Trophoblast cell (in vitro differentiated cells and primary cell): ENCODE measurements around the gene PTPRT.
"Not testable (repeated sequence)": the region's sequence is repeated elsewhere in the genome, so short reads cannot be mapped to it uniquely, and the experiment has no call there.

ENCODE experiments used
- DNase-seq, 2 donors: peaks; one replicate each; pipeline ENCODE4 v3.0.0-alpha.2; 2016
- H2AFZ ChIP-seq: 2 replicates; pipeline ENCODE4 v1.6.1; 2013; ENCODE audit warnings: low read length, moderate library complexity, mild to moderate bottlenecking; ENCODE audit not compliant: insufficient read depth, poor library complexity
- H2AK5ac ChIP-seq: 2 replicates; pipeline ENCODE4 v1.6.1; 2013; ENCODE audit warnings: mild to moderate bottlenecking, low read length
- H2BK120ac ChIP-seq: 2 replicates; pipeline ENCODE4 v1.6.1; 2013; ENCODE audit warnings: low read length, mild to moderate bottlenecking, moderate library complexity; ENCODE audit not compliant: insufficient read depth, poor library complexity
- H2BK12ac ChIP-seq: 2 replicates; pipeline ENCODE4 v1.6.1; 2013; ENCODE audit warnings: mild to moderate bottlenecking, low read length, moderate library complexity
- H2BK5ac ChIP-seq: 2 replicates; pipeline ENCODE4 v1.6.1; 2013; ENCODE audit warnings: low read length, low read depth, moderate library complexity, mild to moderate bottlenecking; ENCODE audit not compliant: poor library complexity
- H3K14ac ChIP-seq: 2 replicates; pipeline ENCODE4 v1.6.1; 2013; ENCODE audit warnings: mild to moderate bottlenecking, low read length
- H3K18ac ChIP-seq: 2 replicates; pipeline ENCODE4 v1.6.1; 2013; ENCODE audit warnings: mild to moderate bottlenecking, low read length
- H3K23ac ChIP-seq: 2 replicates; pipeline ENCODE4 v1.6.1; 2013; ENCODE audit warnings: low read length
- H3K27ac ChIP-seq: 2 replicates; pipeline ENCODE4 v1.5.1; 2013; ENCODE audit warnings: low read depth, mild to moderate bottlenecking, inconsistent platforms, low read length, moderate library complexity
- H3K27me3 ChIP-seq: 2 replicates; pipeline ENCODE4 v1.6.1; 2013; ENCODE audit warnings: inconsistent platforms, mild to moderate bottlenecking, low read length, moderate library complexity; ENCODE audit not compliant: insufficient read depth
- H3K36me3 ChIP-seq, 2 experiments: 1 replicate in 1 of 2; 2 replicates in 1 of 2; pipeline ENCODE4 v1.6.1; 2013; ENCODE audit warnings: low read length in 2 of 2, mild to moderate bottlenecking in 2 of 2, moderate library complexity in 1 of 2; ENCODE audit not compliant: insufficient read depth in 2 of 2, control insufficient read depth in 1 of 2
- H3K4ac ChIP-seq: 2 replicates; pipeline ENCODE4 v1.6.1; 2013; ENCODE audit warnings: low read depth, mild to moderate bottlenecking, low read length, moderate library complexity
- H3K4me1 ChIP-seq, 2 experiments: 1 replicate in 1 of 2; 2 replicates in 1 of 2; pipeline ENCODE4 v1.6.1; 2013; ENCODE audit warnings: low read length in 2 of 2, mild to moderate bottlenecking in 2 of 2, moderate library complexity in 1 of 2; ENCODE audit not compliant: insufficient read depth in 2 of 2, control insufficient read depth in 1 of 2
- H3K4me2 ChIP-seq: 2 replicates; pipeline ENCODE4 v1.6.1; 2013; ENCODE audit warnings: inconsistent platforms, mild to moderate bottlenecking, low read length, moderate library complexity
- H3K4me3 ChIP-seq: 2 replicates; pipeline ENCODE4 v1.5.1; 2013; ENCODE audit warnings: mild to moderate bottlenecking, low read depth, low read length, inconsistent platforms
- H3K79me1 ChIP-seq: one replicate; pipeline ENCODE4 v1.6.1; 2013; ENCODE audit warnings: low read length
- H3K79me2 ChIP-seq: 2 replicates; pipeline ENCODE4 v1.6.1; 2013; ENCODE audit warnings: low read length, mild to moderate bottlenecking; ENCODE audit not compliant: control insufficient read depth, insufficient read depth, poor library complexity
- H3K9ac ChIP-seq: 2 replicates; pipeline ENCODE4 v1.6.1; 2013; ENCODE audit warnings: mild to moderate bottlenecking, low read length
- H3K9me3 ChIP-seq: 2 replicates; pipeline ENCODE4 v1.6.1; 2013; ENCODE audit warnings: low read depth, mild to moderate bottlenecking, control low read depth, inconsistent platforms, low read length; ENCODE audit not compliant: insufficient read depth
- H4K12ac ChIP-seq: 2 replicates; pipeline ENCODE4 v1.6.1; 2013; ENCODE audit warnings: low read depth, mild to moderate bottlenecking, low read length, moderate library complexity
- H4K8ac ChIP-seq: 2 replicates; pipeline ENCODE4 v1.6.1; 2013; ENCODE audit warnings: low read depth, mild to moderate bottlenecking, low read length, moderate library complexity
- H4K91ac ChIP-seq: one replicate; pipeline ENCODE4 v1.6.1; 2013; ENCODE audit warnings: low read depth, mild to moderate bottlenecking, low read length, moderate library complexity
- WGBS: extraction: QIAGEN DNeasy Blood & Tissue Kit; methylation state at CpG from one replicate; pipeline ENCODE4 v1.1.7; 2013; ENCODE audit warnings: missing lambda C conversion rate; ENCODE audit not compliant: insufficient read length, insufficient coverage; ENCODE audit errors: extremely low coverage; 5-methylcytosine and 5-hydroxymethylcytosine counted together

PTPRT gene

GRCh38 chr20:43164736-43165135 is 25.0 kb downstream of the PTPRT start:
- not testable (repeated sequence) for H3K36me3 ChIP-seq, H3K4me2 ChIP-seq, H2BK5ac ChIP-seq, H3K27ac ChIP-seq, H3K23ac ChIP-seq, H4K91ac ChIP-seq, H3K4me3 ChIP-seq, H3K4ac ChIP-seq, H2AK5ac ChIP-seq, H2BK12ac ChIP-seq, H2BK120ac ChIP-seq, H3K79me1 ChIP-seq, H4K8ac ChIP-seq, H3K9me3 ChIP-seq, H3K9ac ChIP-seq, DNase-seq, H3K79me2 ChIP-seq, H2AFZ ChIP-seq, H3K18ac ChIP-seq, H4K12ac ChIP-seq, H3K4me1 ChIP-seq, H3K27me3 ChIP-seq, H3K14ac ChIP-seq
- no CpG with 5 or more reads among the region's 1 CpG for WGBS

- Histone ChIP-seq H2AK5ac (no peak overlapping the region), H3K4me2 (no peak overlapping the region), H2BK120ac (no peak overlapping the region), H3K36me3 (no peaks in the 10 kb centered on the region), H3K4me3 (no peak overlapping the region), H3K23ac (no peak overlapping the region), H2BK12ac (no peak overlapping the region), H3K79me1 (no peaks in the 10 kb centered on the region), H3K9me3 (no peaks in the 10 kb centered on the region), H3K27ac (no peak overlapping the region), H4K12ac (no peak overlapping the region), H3K14ac (no peak overlapping the region), H3K27me3 (no peaks in the 10 kb centered on the region), H3K18ac (no peak overlapping the region), H4K91ac (no peak overlapping the region), H2BK5ac (no peak overlapping the region), H3K9ac (no peak overlapping the region), H3K4me1 (no peaks in the 10 kb centered on the region), H4K8ac (no peak overlapping the region), H3K79me2 (no peaks in the 10 kb centered on the region), H2AFZ (no peak overlapping the region), H3K4ac (no peak overlapping the region)
- WGBS, result no CpG with 5 or more reads among the region's 6 CpGs
- DNase-seq, result no peak
Observed at GRCh38 chr20:43161716-43162115, 28.0 kb downstream of the PTPRT start.

- Histone ChIP-seq H3K27me3 (no peaks in the 10 kb centered on the region), H3K27ac (no peak overlapping the region), H3K23ac (no peak overlapping the region), H3K4ac (no peak overlapping the region), H3K18ac (no peak overlapping the region), H3K9ac (no peak overlapping the region), H4K91ac (no peak overlapping the region), H3K9me3 (no peaks in the 10 kb centered on the region), H3K79me2 (no peaks in the 10 kb centered on the region), H2AK5ac (no peak overlapping the region), H2BK120ac (no peak overlapping the region), H2BK5ac (no peak overlapping the region), H4K12ac (no peak overlapping the region), H3K4me2 (no peak overlapping the region), H3K79me1 (no peaks in the 10 kb centered on the region), H3K4me1 (no peaks in the 10 kb centered on the region), H2BK12ac (no peak overlapping the region), H4K8ac (no peak overlapping the region), H2AFZ (no peak overlapping the region), H3K14ac (no peak overlapping the region), H3K4me3 (no peak overlapping the region), H3K36me3 (no peaks in the 10 kb centered on the region)
- no CpG with 5 or more reads among the region's 6 CpGs for WGBS
- DNase-seq, result no peak
Observed at GRCh38 chr20:43160941-43161340, 28.8 kb downstream of the PTPRT start.

GRCh38 chr20:43159994-43160393 is 29.7 kb downstream of the PTPRT start:
- Histone ChIP-seq H3K36me3 (no peaks in the 10 kb centered on the region), H3K9me3 (no peaks in the 10 kb centered on the region), H2AK5ac (no peak overlapping the region), H3K27me3 (no peaks in the 10 kb centered on the region), H4K12ac (no peak overlapping the region), H3K79me1 (no peaks in the 10 kb centered on the region), H3K79me2 (no peaks in the 10 kb centered on the region), H3K4me2 (no peak overlapping the region), H2BK12ac (no peak overlapping the region), H3K4me3 (no peak overlapping the region), H3K18ac (no peak overlapping the region), H3K4ac (no peak overlapping the region), H3K4me1 (no peaks in the 10 kb centered on the region), H2BK120ac (no peak overlapping the region), H3K23ac (no peak overlapping the region), H3K14ac (no peak overlapping the region), H4K8ac (no peak overlapping the region), H2AFZ (no peak overlapping the region), H3K9ac (no peak overlapping the region), H2BK5ac (no peak overlapping the region), H4K91ac (no peak overlapping the region), H3K27ac (no peak overlapping the region)
- no CpG with 5 or more reads among the region's 9 CpGs for whole genome bisulfite sequencing
- no peak for DNase-seq
